HG03521 (cell line): ENCODE results near the gene DLST.

Experiments
- ATAC-seq: cut with Tn5 transposase; IDR thresholded peaks from one replicate; pipeline ENCODE4 v1.9.1; 2021; ENCODE audit warnings: mild to moderate bottlenecking, moderate library complexity; ENCODE audit not compliant: unreplicated experiment

Gene DLST

GRCh38 chr14:74952697-74953484 lies 71.2 kb downstream of the DLST start:
- no peak for ATAC-seq
